HPDE6-E6E7 (cell line): ENCODE data around the gene ABHD2.
"Not testable (repeated sequence)": the region's sequence is repeated elsewhere in the genome, so short reads cannot be mapped to it uniquely, and the experiment has no call there.

Experiments used
- DNase-seq: peaks from one replicate; pipeline ENCODE4 v3.0.0; 2011; ENCODE audit warnings: missing footprints; ENCODE audit errors: extremely low spot score

ABHD2 gene

DNA sequence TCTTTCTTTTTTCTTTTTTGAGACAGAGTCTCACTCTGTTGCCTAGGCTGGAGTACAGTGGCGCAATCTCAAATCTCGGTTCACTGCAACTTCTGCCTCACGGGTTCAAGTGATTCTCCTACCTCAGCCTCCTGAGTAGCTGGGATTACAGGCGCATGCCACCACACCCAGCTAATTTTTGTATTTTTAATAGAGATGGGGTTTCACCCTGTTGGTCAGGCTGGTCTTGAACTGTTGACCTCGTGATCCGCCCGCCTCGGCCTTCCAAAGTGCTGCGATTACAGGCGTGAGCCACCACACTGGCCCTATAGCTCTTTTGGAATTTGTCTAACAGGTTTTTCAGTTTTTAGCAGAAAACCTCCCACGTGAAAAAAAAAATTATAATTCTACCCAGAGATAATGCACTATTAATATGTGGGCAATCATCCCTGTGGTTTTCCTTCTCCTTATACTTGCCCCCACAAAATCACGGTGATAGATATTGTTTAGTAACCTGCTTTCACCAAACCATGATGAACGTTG, 32.3 kb downstream of the ABHD2 start:
- DNase-seq, result not testable (repeated sequence)

DNA sequence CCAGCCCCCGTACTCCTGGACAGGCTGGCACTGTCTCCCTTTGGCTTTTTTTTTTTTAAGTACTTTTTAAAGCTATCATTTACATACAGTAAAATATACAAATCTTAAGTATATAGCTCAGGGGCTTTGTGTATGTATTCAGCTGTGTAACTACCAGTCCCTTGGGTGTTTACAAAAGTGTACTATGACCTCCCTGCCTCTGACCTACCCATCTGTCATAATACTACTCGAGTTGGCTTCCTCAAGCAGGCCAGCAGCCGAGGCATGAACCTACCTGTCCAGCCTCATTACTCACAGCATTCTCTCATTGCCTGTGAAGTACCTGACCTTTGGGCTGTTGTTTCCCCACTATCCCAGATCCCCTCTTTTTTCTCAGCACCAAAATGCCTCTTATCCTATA, 33.2 kb downstream of the ABHD2 start:
- peak; percentile 85 for DNase-seq

DNA sequence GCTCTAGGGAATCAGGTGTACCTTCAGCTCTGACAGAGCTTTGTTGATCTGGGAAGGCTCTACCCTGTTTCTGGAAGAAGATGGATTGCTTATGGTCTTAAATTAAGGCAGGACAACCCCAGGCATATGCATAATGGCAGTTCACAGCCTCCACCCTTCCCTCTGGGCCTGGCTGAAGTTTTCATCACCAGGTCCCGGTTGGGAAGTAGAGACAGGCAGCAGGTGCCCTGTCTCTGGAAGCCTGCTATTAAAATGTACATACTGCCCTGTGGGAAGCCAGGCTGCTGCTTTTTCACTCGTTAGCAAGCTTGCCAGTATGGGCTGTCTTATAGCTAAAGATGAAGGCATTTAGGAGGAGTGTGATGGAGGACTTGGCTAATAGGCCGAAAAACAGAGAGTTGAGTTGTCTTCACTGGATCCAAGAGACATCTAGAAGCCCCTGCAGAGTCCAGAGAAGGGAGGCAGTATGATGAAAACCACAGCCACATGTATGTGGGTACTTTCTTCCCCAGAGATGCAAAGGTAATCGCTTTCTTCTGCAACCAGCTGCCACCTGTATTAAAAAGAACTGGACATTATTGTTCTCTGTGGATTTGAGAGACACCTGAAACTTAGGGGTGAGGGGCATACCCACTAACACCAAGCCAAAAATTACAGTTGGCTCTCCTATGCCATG, 34.4 kb downstream of the ABHD2 start:
- DNase-seq, result no peak

DNA sequence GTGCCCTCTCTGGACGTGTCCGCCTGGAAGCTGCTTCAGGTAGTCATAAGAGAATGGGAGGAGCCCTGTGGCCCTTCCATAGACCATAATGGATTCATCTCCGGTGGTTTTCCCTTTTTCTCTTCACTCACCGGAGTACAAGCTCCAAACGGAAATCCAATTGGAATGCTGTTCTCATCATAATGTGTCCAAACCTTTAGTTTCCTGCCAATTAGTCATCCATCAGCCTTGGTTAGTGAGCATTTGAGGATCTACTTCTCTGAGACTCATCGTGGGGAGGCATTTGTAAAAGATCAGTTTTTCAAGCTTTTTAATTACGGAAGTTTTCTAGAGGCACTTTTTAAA, 34.9 kb downstream of the ABHD2 start:
- DNase-seq, result no peak

GRCh38 chr15:89125088-89125826, 37.0 kb downstream of the ABHD2 start:
- no peak for DNase-seq

GRCh38 chr15:89126009-89126408, 37.8 kb downstream of the ABHD2 start:
- DNase-seq, result no peak

GRCh38 chr15:89127054-89127702, 38.9 kb downstream of the ABHD2 start:
- peak; percentile 77 for DNase-seq

GRCh38 chr15:89128320-89129122, 40.3 kb downstream of the ABHD2 start:
- no peak for DNase-seq

DNA sequence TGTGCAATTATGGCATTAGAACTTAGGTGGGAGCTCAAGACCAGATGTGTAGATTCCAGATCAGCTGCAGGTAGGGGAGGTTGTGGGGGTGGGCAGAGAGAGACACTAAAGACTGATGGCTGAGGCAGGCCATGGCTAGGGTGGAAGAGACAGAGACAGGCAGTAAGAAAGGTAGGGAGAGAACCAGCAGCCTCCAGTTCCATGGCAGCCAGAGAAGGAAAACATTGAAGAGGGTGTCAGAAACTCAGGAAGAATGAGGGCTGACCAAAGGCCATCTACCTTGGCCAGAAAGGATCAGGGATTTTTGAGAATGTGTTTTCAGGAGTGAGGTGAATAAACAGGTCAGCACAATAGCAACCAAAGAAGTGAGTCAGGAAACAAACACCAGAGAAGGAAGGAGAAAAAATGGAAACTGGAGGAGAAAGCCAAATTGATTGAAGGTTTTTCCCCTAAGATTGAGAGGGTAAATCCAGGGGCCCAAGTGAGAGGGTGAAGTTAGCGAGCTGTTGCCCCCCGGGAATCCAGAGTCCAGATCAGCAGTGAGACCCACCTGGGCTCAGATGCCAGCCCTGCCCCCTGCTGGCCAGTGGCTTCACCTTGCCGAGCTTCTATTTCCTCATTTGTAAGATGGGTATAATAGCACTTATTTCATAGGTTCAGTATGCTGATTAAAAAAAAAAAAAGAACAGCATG, 41.0 kb downstream of the ABHD2 start:
- DNase-seq, result no peak

DNA sequence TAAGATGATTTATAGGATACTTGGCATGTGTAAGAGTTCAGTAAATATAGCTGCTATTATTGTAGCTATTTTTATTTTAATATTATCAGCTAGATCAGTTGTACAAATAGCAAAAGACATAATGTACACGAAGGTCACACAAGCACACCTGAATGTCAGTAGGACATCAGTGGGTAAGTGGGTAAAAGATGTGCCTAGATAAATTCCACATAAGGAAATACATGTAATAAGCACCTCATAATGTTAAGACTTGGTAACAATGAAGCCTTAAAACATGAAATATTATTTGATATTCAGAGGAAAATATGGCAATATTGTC, 41.5 kb downstream of the ABHD2 start:
- no peak for DNase-seq

GRCh38 chr15:89130201-89130600, 41.9 kb downstream of the ABHD2 start:
- no peak for DNase-seq

GRCh38 chr15:89131731-89132130, 43.5 kb downstream of the ABHD2 start:
- no peak for DNase-seq

DNA sequence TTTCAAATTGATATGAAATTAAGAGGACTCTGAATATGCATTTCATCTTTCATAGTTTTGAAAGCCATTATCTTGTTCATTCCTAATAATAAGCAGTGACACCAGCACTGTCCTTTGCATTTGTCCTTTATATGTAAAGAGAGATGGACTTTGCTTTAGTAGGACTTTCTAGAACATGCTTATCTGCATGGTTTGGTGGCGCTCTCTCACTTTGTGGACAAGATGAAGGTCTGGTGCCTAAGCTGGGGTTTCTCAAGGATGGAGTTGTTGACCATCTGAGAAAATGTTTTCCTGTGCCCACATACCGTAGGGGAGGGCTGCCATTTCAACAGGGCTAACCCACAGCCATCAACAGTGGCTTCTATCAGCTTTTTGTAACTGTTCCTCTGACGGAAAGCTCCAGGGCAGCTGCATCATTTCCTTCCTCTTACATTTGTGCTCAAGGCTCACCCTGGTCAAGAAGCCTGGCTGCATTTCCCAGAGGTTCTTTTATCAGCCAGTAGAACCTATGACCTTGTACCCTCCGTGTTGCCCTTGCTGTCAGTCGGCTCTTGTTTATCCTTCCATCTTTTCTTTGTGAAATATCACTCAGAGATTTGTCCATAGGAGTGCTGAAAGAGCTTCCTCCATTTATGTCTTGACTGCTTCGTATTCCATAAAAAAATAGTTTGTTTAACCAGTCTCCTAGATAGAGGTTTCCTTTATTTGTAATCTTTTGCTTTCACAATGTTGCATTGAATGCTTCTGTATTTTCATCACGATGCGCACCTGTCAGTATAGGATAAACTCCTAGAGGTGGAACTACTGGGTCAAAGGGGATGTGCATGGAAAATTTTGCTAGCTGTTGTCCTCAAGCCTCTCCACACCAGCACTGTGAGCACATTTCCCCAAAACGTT, 44.6 kb downstream of the ABHD2 start:
- no peak for DNase-seq

DNA sequence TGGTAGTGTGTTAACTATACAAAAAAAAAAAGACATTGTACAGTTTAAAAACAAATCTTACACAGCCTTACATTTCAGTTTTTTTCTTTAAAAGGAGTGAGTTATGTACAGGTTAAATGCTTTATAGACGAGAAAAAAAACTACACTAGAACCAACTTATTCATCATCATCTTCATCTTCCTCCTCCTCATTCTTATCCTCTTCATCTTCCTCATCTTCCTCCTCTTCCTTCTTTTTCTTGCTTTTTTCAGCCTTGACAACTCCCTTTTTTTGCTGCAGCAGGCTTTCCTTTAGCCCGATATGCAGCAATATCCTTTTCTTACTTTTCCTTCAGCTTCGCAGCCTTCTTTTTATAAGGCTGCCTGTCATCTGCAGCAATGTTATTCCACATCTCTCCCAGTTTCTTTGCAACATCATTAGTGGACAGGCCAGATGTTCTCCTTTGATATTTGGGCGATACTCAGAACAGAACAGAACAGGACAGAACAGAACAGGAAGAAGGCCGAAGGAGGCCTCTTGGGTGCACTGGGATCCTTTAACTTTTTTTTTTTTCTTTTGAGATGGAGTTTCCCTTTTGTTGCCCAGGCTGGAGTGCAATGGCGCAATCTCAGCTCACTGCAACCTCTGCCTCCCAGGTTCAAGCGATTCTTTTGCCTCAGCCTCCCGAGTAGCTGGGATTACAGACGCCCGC, 47.3 kb downstream of the ABHD2 start:
- not testable (repeated sequence) for DNase-seq

DNA sequence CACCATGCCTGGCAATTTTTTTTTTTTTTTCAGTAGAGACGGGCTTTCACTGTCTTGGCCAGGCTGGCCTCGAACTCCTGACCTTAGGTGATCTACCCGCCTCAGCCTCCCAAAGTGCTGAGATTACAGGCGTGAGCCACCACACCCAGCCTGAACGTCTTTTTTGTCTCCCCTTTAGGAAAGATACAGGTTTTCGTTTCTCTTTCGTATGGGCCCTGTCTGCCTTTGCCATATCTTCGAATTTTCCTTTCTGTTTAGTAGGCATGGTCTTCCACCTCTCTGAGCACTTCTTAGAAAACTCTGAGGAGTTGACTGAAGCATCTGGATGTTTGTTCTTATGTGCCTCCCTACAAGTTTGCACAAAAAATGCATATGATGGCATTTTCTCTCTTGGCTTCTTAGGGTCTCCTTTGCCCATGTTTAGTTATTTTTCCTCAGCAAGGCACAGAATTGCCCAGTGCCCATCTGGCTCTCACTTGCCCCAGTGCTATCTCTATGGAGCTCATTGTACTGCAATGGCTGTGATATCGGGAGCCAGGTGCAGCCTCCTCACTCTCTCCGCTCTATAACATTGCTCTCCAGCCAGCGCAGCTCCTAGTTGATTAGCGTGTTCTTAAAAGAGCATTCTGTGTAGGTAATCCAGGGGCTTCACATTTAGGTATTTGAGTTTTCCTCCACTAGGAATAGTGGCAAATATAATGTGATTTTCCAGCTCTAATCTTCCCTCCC, 48.0 kb downstream of the ABHD2 start:
- DNase-seq, result no peak

- no peak for DNase-seq
Measured at GRCh38 chr15:89136818-89137772, 48.8 kb downstream of the ABHD2 start.

DNA sequence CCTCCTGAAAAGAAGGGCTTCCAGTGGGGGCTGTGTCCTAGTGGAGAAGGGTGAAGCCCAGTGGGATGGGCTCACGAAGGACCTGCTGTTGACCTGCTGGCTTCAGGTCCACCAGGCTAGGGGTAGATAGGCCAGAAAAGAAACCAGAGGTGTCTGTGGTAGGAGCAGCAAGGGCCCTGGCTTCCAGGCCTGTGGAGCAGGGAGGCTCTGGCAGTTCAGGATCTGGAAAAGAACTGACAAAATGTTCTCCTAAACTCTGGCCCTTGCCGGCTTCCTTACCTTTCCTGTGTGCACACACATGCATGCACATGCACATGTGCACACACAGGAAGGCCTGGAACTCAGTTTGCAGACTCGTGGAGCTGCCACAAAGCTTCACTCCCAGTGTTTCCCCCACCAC, 49.7 kb downstream of the ABHD2 start:
- no peak for DNase-seq

- no peak for DNase-seq
Measured at GRCh38 chr15:89138999-89139612, 50.9 kb downstream of the ABHD2 start.
